ENCODE results near the gene NEAT1. TPM values are rescaled to one million over a fixed set of nuclear protein-coding genes. Genes with fewer than 3 reads are reported as not detected.

NEAT1 gene
- total and polyA plus RNA-seq, 2 experiments from 2014 or later = 5.3 to 7.2 TPM

DNA sequence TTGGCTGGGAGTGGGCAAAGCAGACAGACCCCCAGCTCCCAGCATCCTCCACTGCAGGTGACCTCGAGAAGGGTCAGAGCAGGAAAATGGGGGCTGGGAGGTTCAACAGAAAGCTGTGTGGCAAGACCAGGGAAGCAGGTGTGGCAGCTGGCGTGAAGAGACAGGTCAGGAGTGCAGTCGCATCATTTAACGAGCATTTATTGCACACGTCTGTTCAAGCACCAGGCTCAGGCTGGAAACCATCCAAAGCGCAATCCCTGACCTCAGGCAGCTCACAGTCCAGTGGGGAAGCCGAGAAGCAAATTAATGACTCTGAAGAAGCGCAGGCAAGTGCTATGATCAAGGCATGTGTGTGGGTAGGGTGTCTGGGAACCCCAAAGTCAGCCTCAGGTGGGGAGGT, 47.6 kb upstream of the NEAT1 start:
- Mint-ChIP-seq H3K4me3 (no peak overlapping the region), H3K9me3 (no peaks in the 10 kb centered on the region), H3K36me3 (ENCODE audit: low read depth) (no peaks in the 10 kb centered on the region), H3K4me1 (no peaks in the 10 kb centered on the region), H3K27me3 (ENCODE audit: insufficient read depth, low read depth, poor library complexity) (peaks cover 11% of the 10 kb centered on the region), H3K27ac (no peak overlapping the region)
- no peaks in the 10 kb centered on the region for H3K36me3 ChIP-seq (ENCODE audit: insufficient read depth)
- H3F3A ChIP-seq (replicated peaks; ENCODE audit: low read depth) = no peaks in the 10 kb centered on the region
- H3K4me3 ChIP-seq = no peak overlapping the region
- H3K27ac ChIP-seq (ENCODE audit: low read depth) = no peak overlapping the region
- ATAC-seq (no peak), DNase-seq (ENCODE audit: low spot score) (no peak)
- no peaks in the 10 kb centered on the region for H3K4me1 ChIP-seq (ENCODE audit: insufficient read depth)
- H2AFZ ChIP-seq = 0 out of 2 replicates have a peak overlapping the region, but pooled peaks have one; percentile 23
- no peaks in the 10 kb centered on the region for H3K27me3 ChIP-seq (ENCODE audit: insufficient read depth)
- TF ChIP-seq EZH2phosphoT487 (IDR thresholded peaks at IDR 0.05; ENCODE audit: unreplicated experiment) (no peak), EZH2 (IDR thresholded peaks at IDR 0.05; ENCODE audit: low read depth, unreplicated experiment) (no peak), CREB1 (CRISPR knock-in tag; IDR thresholded peaks at IDR 0.05; ENCODE audit: low read depth) (no peak), NANOG (IDR thresholded peaks at IDR 0.05; ENCODE audit: borderline replicate concordance) (no peak)
- H3K9me2 ChIP-seq (ENCODE audit: insufficient read depth) = no peaks in the 10 kb centered on the region
- no peak overlapping the region for H3K4me2 ChIP-seq
- H3K79me2 ChIP-seq (replicated peaks; ENCODE audit: insufficient read depth) = no peaks in the 10 kb centered on the region
- H4K20me1 ChIP-seq (replicated peaks; ENCODE audit: insufficient read depth) = no peaks in the 10 kb centered on the region

DNA sequence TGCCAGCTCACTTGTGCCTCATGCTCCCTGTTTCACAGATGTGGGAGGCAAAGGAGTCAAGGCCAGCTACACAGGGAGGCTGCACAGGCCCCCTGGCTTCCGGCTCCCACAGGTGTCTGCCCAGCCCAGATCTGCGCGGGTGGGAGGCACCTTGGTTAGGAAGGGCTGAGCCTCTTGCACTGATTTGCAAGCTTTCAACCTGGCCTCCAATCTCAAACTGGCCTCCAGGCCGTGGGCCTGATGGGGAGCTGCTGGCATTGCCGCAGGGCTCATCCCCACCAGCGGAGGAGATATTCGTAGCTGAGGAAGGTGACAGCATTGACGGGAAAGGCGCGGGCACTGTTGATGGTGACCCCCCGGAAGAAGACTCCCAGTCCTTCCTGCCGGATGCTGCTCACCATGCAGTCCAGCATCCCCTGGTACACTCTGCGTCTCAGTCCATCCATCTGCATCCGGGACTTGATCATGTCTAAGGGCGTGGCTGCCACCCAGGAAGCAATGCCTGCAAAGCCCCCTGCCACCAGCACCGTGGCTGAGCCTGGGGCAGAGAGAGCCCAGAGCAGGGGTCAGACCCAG, 46.4 kb upstream of the NEAT1 start:
- Histone ChIP-seq H3K36me3 (ENCODE audit: insufficient read depth) (no peaks in the 10 kb centered on the region), H3K4me1 (ENCODE audit: insufficient read depth) (no peaks in the 10 kb centered on the region), H4K20me1 (replicated peaks; ENCODE audit: insufficient read depth) (no peaks in the 10 kb centered on the region), H3K79me2 (replicated peaks; ENCODE audit: insufficient read depth) (no peaks in the 10 kb centered on the region), H3K27me3 (ENCODE audit: insufficient read depth) (no peaks in the 10 kb centered on the region), H3K27ac (ENCODE audit: low read depth) (no peak overlapping the region), H3K4me3 (no peak overlapping the region), H3F3A (replicated peaks; ENCODE audit: low read depth) (no peaks in the 10 kb centered on the region), H2AFZ (no peak overlapping the region), H3K9me2 (ENCODE audit: insufficient read depth) (no peaks in the 10 kb centered on the region), H3K4me2 (no peak overlapping the region)
- Mint-ChIP-seq H3K27me3 (ENCODE audit: insufficient read depth, low read depth, poor library complexity) (peaks cover 7% of the 10 kb centered on the region), H3K27ac (no peak overlapping the region), H3K9me3 (no peaks in the 10 kb centered on the region), H3K4me3 (no peak overlapping the region), H3K36me3 (ENCODE audit: low read depth) (no peaks in the 10 kb centered on the region), H3K4me1 (no peaks in the 10 kb centered on the region)
- ATAC-seq (no peak), DNase-seq (ENCODE audit: low spot score) (no peak)
- TF ChIP-seq EZH2 (IDR thresholded peaks at IDR 0.05; ENCODE audit: low read depth, unreplicated experiment) = no peak
- TF ChIP-seq, protein P1, sequence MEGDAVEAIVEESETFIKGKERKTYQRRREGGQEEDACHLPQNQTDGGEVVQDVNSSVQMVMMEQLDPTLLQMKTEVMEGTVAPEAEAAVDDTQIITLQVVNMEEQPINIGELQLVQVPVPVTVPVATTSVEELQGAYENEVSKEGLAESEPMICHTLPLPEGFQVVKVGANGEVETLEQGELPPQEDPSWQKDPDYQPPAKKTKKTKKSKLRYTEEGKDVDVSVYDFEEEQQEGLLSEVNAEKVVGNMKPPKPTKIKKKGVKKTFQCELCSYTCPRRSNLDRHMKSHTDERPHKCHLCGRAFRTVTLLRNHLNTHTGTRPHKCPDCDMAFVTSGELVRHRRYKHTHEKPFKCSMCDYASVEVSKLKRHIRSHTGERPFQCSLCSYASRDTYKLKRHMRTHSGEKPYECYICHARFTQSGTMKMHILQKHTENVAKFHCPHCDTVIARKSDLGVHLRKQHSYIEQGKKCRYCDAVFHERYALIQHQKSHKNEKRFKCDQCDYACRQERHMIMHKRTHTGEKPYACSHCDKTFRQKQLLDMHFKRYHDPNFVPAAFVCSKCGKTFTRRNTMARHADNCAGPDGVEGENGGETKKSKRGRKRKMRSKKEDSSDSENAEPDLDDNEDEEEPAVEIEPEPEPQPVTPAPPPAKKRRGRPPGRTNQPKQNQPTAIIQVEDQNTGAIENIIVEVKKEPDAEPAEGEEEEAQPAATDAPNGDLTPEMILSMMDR (conservative IDR thresholded peaks at IDR 0.05; ENCODE audit: low read depth in 2 of 2) = no peak
- TF ChIP-seq CREB1 (CRISPR knock-in tag; IDR thresholded peaks at IDR 0.05; ENCODE audit: low read depth) = no peak
- TF ChIP-seq NANOG (IDR thresholded peaks at IDR 0.05; ENCODE audit: borderline replicate concordance) = no peak
- TF ChIP-seq ZNF331 (CRISPR knock-in tag; IDR thresholded peaks at IDR 0.05; ENCODE audit: low read depth) = no peak
- TF ChIP-seq, protein P2, sequence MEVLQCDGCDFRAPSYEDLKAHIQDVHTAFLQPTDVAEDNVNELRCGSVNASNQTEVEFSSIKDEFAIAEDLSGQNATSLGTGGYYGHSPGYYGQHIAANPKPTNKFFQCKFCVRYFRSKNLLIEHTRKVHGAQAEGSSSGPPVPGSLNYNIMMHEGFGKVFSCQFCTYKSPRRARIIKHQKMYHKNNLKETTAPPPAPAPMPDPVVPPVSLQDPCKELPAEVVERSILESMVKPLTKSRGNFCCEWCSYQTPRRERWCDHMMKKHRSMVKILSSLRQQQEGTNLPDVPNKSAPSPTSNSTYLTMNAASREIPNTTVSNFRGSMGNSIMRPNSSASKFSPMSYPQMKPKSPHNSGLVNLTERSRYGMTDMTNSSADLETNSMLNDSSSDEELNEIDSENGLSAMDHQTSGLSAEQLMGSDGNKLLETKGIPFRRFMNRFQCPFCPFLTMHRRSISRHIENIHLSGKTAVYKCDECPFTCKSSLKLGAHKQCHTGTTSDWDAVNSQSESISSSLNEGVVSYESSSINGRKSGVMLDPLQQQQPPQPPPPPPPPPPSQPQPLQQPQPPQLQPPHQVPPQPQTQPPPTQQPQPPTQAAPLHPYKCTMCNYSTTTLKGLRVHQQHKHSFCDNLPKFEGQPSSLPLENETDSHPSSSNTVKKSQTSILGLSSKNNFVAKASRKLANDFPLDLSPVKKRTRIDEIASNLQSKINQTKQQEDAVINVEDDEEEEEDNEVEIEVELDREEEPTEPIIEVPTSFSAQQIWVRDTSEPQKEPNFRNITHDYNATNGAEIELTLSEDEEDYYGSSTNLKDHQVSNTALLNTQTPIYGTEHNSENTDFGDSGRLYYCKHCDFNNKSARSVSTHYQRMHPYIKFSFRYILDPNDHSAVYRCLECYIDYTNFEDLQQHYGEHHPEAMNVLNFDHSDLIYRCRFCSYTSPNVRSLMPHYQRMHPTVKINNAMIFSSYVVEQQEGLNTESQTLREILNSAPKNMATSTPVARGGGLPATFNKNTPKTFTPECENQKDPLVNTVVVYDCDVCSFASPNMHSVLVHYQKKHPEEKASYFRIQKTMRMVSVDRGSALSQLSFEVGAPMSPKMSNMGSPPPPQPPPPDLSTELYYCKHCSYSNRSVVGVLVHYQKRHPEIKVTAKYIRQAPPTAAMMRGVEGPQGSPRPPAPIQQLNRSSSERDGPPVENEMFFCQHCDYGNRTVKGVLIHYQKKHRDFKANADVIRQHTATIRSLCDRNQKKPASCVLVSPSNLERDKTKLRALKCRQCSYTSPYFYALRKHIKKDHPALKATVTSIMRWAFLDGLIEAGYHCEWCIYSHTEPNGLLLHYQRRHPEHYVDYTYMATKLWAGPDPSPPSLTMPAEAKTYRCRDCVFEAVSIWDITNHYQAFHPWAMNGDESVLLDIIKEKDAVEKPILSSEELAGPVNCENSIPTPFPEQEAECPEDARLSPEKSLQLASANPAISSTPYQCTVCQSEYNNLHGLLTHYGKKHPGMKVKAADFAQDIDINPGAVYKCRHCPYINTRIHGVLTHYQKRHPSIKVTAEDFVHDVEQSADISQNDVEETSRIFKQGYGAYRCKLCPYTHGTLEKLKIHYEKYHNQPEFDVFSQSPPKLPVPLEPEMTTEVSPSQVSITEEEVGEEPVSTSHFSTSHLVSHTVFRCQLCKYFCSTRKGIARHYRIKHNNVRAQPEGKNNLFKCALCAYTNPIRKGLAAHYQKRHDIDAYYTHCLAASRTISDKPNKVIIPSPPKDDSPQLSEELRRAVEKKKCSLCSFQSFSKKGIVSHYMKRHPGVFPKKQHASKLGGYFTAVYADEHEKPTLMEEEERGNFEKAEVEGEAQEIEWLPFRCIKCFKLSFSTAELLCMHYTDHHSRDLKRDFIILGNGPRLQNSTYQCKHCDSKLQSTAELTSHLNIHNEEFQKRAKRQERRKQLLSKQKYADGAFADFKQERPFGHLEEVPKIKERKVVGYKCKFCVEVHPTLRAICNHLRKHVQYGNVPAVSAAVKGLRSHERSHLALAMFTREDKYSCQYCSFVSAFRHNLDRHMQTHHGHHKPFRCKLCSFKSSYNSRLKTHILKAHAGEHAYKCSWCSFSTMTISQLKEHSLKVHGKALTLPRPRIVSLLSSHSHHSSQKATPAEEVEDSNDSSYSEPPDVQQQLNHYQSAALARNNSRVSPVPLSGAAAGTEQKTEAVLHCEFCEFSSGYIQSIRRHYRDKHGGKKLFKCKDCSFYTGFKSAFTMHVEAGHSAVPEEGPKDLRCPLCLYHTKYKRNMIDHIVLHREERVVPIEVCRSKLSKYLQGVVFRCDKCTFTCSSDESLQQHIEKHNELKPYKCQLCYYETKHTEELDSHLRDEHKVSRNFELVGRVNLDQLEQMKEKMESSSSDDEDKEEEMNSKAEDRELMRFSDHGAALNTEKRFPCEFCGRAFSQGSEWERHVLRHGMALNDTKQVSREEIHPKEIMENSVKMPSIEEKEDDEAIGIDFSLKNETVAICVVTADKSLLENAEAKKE (CRISPR knock-in tag; IDR thresholded peaks at IDR 0.05) = no peak

Measured in GM23338 (cell line).